ENCODE data around the gene GPATCH3.
"Not testable (repeated sequence)": the region's sequence is repeated elsewhere in the genome, so short reads cannot be mapped to it uniquely, and the experiment has no call there.

Gene GPATCH3

DNA sequence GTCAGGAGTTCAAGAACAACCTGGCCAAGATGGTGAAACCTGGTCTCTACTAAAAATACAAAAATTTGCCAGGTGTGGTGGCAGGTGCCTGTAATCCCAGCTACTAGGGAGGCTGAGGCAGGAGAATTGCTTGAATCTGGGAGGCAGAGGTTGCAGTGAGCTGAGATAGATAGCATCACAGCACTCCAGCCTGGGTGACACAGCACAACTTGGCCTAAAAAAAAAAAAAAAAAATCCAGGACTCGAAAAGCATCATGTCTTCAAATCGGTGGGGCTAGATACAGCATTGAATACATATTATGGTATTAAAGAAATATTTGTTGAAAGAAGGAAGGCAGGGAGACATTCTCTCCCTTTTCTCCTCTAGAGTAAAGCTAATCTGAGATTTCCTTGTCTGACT, 27.2 kb downstream of the GPATCH3 start:
- not testable (repeated sequence) for H3K4me1 ChIP-seq (ENCODE audit: control insufficient read depth in 2 of 2, insufficient read depth in 2 of 2, low read length in 2 of 2); H3K9ac ChIP-seq (ENCODE audit: low read depth in 1 of 2, low read length in 2 of 2); H3K27me3 ChIP-seq (ENCODE audit: control insufficient read depth in 2 of 2, insufficient read depth in 2 of 2, low read length in 2 of 2); H3K27ac ChIP-seq (ENCODE audit: low read depth in 2 of 2, low read length in 2 of 2); H3K4me3 ChIP-seq (ENCODE audit: low read length in 2 of 2); H3K9me3 ChIP-seq (ENCODE audit: control insufficient read depth in 2 of 2, low read length in 2 of 2); H3K36me3 ChIP-seq (ENCODE audit: control insufficient read depth in 2 of 2, insufficient read depth in 2 of 2, low read length in 2 of 2)

DNA sequence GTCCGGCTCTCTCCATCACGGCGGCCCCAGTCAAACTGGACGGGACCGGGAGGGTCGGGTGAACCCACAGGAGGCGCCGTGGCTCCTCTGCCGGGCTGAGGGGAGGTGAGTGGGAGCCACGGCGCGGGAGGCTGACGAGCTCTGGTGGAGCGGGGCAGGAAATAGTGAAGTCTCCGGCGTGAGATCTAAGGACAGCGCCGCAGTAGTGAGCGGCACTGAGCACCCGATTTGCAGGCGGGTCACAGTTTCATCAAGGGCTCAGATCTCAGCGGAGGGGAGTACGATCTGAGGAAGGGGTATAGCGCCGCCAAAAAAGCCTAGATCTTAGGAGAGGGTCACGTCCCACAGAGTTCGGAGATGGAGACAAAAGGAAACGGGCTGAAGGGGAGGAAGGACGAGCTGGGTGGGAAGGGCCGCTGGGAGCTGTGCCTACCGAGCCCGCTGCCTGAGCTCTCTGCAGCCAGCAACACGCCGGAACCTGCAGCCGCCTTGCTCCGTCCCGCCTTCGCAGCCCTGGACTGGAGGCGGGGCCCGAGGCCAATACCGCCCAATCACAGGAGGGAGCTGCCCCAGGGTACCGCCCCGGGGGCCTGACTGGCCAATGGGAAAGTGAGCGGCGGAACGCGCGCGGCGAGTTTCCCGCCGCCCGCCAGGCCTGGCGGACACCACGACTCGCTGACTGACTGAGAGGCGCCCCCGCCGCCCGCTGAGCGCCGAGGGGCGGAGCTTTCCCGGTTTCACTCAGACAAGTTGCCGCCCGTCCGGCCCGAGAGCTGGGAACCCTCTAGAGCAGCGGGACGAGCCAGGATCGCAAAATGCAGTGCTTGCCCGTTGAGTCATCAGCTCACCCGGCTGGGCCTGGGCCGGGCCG, 35.4 kb downstream of the GPATCH3 start:
- peak overlapping the region; percentile 95 to 97 for H3K9ac ChIP-seq (ENCODE audit: low read depth in 1 of 2, low read length in 2 of 2)
- H3K27me3 ChIP-seq (ENCODE audit: control insufficient read depth in 2 of 2, insufficient read depth in 2 of 2, low read length in 2 of 2), result no peaks in the 10 kb centered on the region
- peak overlapping the region; percentile 97 to 98 for H3K27ac ChIP-seq (ENCODE audit: low read depth in 2 of 2, low read length in 2 of 2)
- H3K36me3 ChIP-seq (ENCODE audit: control insufficient read depth in 2 of 2, insufficient read depth in 2 of 2, low read length in 2 of 2), result no peaks in the 10 kb centered on the region
- no peaks in the 10 kb centered on the region for H3K9me3 ChIP-seq (ENCODE audit: control insufficient read depth in 2 of 2, low read length in 2 of 2)
- peaks cover 11 to 21% of the 10 kb centered on the region in 2 donors for H3K4me1 ChIP-seq (ENCODE audit: control insufficient read depth in 2 of 2, insufficient read depth in 2 of 2, low read length in 2 of 2)
- H3K4me3 ChIP-seq (ENCODE audit: low read length in 2 of 2), result peak overlapping the region; percentile 85 to 87

DNA sequence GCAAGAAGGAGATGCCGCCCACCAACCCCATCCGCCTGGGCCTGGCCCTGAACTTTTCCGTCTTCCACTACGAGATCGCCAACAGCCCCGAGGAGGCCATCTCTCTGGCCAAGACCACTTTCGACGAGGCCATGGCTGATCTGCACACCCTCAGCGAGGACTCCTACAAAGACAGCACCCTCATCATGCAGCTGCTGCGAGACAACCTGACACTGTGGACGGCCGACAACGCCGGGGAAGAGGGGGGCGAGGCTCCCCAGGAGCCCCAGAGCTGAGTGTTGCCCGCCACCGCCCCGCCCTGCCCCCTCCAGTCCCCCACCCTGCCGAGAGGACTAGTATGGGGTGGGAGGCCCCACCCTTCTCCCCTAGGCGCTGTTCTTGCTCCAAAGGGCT, 36.6 kb downstream of the GPATCH3 start:
- no peaks in the 10 kb centered on the region for H3K9me3 ChIP-seq (ENCODE audit: control insufficient read depth in 2 of 2, low read length in 2 of 2)
- no peaks in the 10 kb centered on the region for H3K27me3 ChIP-seq (ENCODE audit: control insufficient read depth in 2 of 2, insufficient read depth in 2 of 2, low read length in 2 of 2)
- H3K4me3 ChIP-seq (ENCODE audit: low read length in 2 of 2), result peak overlapping the region; percentile 84 to 85
- H3K27ac ChIP-seq (ENCODE audit: low read depth in 2 of 2, low read length in 2 of 2), result peak overlapping the region; percentile 94 to 97
- H3K36me3 ChIP-seq (ENCODE audit: control insufficient read depth in 2 of 2, insufficient read depth in 2 of 2, low read length in 2 of 2), result no peaks in the 10 kb centered on the region
- peak overlapping the region; percentile 90 to 97 for H3K9ac ChIP-seq (ENCODE audit: low read depth in 1 of 2, low read length in 2 of 2)
- H3K4me1 ChIP-seq (ENCODE audit: control insufficient read depth in 2 of 2, insufficient read depth in 2 of 2, low read length in 2 of 2), result peaks cover 11 to 21% of the 10 kb centered on the region in 2 donors

DNA sequence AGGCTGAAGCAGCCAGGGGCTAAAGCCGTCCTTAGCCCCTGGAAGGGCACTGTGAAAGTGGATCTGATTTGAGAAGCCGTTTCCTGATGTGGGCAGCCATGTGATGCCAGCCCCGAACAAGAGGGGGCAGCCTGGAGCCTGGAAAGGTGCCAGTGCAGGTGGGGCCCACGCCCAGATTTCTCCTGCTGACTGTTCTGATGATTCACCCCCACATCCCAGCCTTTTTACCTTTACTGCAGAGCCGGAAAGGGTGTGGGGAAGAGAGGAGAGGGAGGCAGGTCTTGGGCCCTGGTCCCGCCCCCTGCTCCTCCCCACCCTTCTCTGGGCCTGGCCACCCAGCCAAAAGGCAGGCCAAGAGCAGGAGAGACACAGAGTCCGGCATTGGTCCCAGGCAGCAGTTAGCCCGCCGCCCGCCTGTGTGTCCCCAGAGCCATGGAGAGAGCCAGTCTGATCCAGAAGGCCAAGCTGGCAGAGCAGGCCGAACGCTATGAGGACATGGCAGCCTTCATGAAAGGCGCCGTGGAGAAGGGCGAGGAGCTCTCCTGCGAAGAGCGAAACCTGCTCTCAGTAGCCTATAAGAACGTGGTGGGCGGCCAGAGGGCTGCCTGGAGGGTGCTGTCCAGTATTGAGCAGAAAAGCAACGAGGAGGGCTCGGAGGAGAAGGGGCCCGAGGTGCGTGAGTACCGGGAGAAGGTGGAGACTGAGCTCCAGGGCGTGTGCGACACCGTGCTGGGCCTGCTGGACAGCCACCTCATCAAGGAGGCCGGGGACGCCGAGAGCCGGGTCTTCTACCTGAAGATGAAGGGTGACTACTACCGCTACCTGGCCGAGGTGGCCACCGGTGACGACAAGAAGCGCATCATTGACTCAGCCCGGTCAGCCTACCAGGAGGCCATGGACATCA, 37.2 kb downstream of the GPATCH3 start, which contains the start of gene SFN:
Gene SFN, plus strand, starts transcription at position 369 of the 904 bp plus-strand sequence. Its CDS starts 64 bp downstream, at position 433.
- peak within 1 kb of the TSS; percentile 90 to 97 for H3K9ac ChIP-seq (ENCODE audit: low read depth in 1 of 2, low read length in 2 of 2)
- H3K4me1 ChIP-seq (ENCODE audit: control insufficient read depth in 2 of 2, insufficient read depth in 2 of 2, low read length in 2 of 2), result peaks cover 11 to 21% of the 10 kb centered on the region in 2 donors
- H3K27ac ChIP-seq (ENCODE audit: low read depth in 2 of 2, low read length in 2 of 2), result peak within 1 kb of the TSS; percentile 94 to 97
- no peaks in the 10 kb centered on the region for H3K36me3 ChIP-seq (ENCODE audit: control insufficient read depth in 2 of 2, insufficient read depth in 2 of 2, low read length in 2 of 2)
- peak within 1 kb of the TSS; percentile 84 to 85 for H3K4me3 ChIP-seq (ENCODE audit: low read length in 2 of 2)
- H3K27me3 ChIP-seq (ENCODE audit: control insufficient read depth in 2 of 2, insufficient read depth in 2 of 2, low read length in 2 of 2), result no peaks in the 10 kb centered on the region
- H3K9me3 ChIP-seq (ENCODE audit: control insufficient read depth in 2 of 2, low read length in 2 of 2), result no peaks in the 10 kb centered on the region

DNA sequence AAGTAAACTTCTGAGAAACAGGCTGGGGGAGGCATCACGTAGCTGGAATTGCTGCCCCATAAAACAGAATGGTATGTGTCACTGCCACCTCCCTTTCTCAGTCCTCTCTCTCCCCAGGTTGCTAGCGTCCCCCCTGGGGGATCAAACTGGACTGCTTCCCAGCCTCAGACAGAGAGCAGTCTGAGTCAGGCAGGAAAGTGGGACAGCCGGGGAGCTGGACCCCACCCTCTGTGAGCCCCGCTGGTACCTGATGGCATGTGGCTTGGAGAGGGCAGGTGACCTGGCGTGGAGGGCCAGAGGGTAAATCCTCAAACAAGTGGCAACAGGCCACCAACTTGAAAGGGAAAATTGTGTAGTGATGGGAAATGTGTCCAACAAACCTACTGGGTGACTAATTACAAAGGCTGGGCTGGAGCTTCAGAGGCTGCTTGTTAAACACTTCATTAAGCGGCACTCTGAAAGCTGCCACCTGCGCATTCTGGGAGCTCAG, 38.3 kb downstream of the GPATCH3 start:
- Histone ChIP-seq H3K4me3 (ENCODE audit: low read length in 2 of 2) (no peak overlapping the region), H3K9ac (ENCODE audit: low read depth in 1 of 2, low read length in 2 of 2) (peak overlapping the region in 1 of 2 donors; percentile 59), H3K27ac (ENCODE audit: low read depth in 2 of 2, low read length in 2 of 2) (peak overlapping the region; percentile 84 to 94), H3K9me3 (ENCODE audit: control insufficient read depth in 2 of 2, low read length in 2 of 2) (no peaks in the 10 kb centered on the region), H3K4me1 (ENCODE audit: control insufficient read depth in 2 of 2, insufficient read depth in 2 of 2, low read length in 2 of 2) (peaks cover 11 to 21% of the 10 kb centered on the region in 2 donors), H3K36me3 (ENCODE audit: control insufficient read depth in 2 of 2, insufficient read depth in 2 of 2, low read length in 2 of 2) (peaks cover 0 to 1% of the 10 kb centered on the region in 2 donors), H3K27me3 (ENCODE audit: control insufficient read depth in 2 of 2, insufficient read depth in 2 of 2, low read length in 2 of 2) (no peaks in the 10 kb centered on the region)

DNA sequence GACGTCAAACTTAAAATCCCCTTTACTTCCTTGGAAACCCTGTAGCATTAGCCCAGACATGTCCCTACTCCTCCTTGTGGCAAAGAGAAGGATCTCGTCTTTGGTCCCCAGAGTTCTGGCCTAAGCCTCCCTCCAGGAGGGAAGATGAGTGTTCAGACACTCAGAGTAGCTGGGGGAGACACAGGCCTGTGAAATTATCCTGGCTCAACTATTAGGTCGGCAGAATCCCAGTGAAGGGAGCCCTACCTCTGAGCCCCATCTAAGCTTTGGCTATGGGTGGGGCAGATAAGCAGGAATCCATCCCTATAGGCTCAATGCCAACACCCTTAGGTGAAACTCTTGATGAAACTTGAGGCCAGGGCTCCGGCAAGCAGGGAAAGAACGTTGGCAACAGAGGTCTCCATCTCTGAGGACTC, 39.0 kb downstream of the GPATCH3 start:
- Histone ChIP-seq H3K27ac (ENCODE audit: low read depth in 2 of 2, low read length in 2 of 2) (peak overlapping the region in 1 of 2 donors; percentile 84), H3K4me1 (ENCODE audit: control insufficient read depth in 2 of 2, insufficient read depth in 2 of 2, low read length in 2 of 2) (peaks cover 11 to 21% of the 10 kb centered on the region in 2 donors), H3K9me3 (ENCODE audit: control insufficient read depth in 2 of 2, low read length in 2 of 2) (no peaks in the 10 kb centered on the region), H3K9ac (ENCODE audit: low read depth in 1 of 2, low read length in 2 of 2) (no peak overlapping the region), H3K4me3 (ENCODE audit: low read length in 2 of 2) (no peak overlapping the region), H3K36me3 (ENCODE audit: control insufficient read depth in 2 of 2, insufficient read depth in 2 of 2, low read length in 2 of 2) (peaks cover 0 to 2% of the 10 kb centered on the region in 2 donors), H3K27me3 (ENCODE audit: control insufficient read depth in 2 of 2, insufficient read depth in 2 of 2, low read length in 2 of 2) (no peaks in the 10 kb centered on the region)

DNA sequence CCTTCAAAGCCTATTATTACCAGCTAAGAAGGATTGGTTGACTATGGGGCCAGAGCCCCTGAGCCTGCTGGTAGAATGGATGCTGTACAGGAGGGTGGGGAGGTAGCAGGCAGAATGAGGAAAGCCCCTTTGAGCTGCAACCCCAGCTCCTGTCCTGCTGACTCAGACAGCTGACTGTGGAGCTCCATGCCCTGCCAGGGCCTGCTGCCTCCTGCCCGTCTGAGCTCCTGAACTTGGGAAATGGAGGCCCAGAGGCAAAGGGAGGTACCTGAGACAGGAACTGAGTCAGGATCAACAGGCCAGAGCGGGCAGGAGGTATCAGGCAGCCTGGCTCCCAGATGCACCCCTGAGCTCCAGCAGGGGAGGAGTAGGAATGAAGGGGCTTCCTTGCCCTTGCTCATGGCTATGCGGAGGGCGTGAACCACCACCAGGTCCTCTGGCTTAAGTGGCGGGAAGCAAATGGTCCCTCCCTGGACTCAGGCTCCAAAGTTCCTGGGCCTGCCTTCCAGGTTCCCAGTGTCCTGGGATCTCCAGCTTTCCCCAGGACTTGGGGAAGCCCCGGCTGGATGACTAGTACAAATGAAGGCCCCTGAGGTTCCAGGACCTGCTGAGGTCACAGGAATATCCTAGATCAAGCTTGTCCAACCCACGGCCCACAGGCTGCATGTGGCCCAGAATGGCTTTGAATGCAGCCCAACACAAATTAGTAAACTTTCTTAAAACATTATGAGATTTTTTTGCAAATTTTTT, 41.2 kb downstream of the GPATCH3 start:
- H3K4me3 ChIP-seq (ENCODE audit: low read length in 2 of 2), result no peak overlapping the region
- H3K9me3 ChIP-seq (ENCODE audit: control insufficient read depth in 2 of 2, low read length in 2 of 2), result no peaks in the 10 kb centered on the region
- no peak overlapping the region for H3K9ac ChIP-seq (ENCODE audit: low read depth in 1 of 2, low read length in 2 of 2)
- H3K27ac ChIP-seq (ENCODE audit: low read depth in 2 of 2, low read length in 2 of 2), result no peak overlapping the region
- H3K4me1 ChIP-seq (ENCODE audit: control insufficient read depth in 2 of 2, insufficient read depth in 2 of 2, low read length in 2 of 2), result peaks cover 24 to 35% of the 10 kb centered on the region in 2 donors
- peaks cover 0 to 9% of the 10 kb centered on the region in 2 donors for H3K36me3 ChIP-seq (ENCODE audit: control insufficient read depth in 2 of 2, insufficient read depth in 2 of 2, low read length in 2 of 2)
- no peaks in the 10 kb centered on the region for H3K27me3 ChIP-seq (ENCODE audit: control insufficient read depth in 2 of 2, insufficient read depth in 2 of 2, low read length in 2 of 2)

DNA sequence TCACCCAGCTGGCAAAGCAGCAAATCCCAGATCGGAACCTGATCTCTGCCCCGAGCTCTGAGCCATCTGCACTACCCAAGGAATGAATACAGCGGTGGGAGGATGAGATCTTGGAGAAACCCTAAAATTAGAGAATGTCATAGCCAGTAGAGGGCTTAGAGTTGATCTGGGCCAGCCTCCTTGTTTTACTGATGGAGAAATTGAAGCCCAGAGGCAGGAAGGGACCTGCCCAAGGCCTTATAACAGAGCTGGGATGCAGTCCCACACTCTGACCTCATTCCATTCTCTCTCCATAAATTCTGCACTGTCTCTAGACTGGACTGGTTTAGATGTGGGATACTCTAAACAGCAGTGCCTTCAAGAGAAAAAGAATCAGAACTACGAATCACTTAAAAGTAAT, 42.1 kb downstream of the GPATCH3 start:
- no peak overlapping the region for H3K9ac ChIP-seq (ENCODE audit: low read depth in 1 of 2, low read length in 2 of 2)
- no peaks in the 10 kb centered on the region for H3K27me3 ChIP-seq (ENCODE audit: control insufficient read depth in 2 of 2, insufficient read depth in 2 of 2, low read length in 2 of 2)
- H3K9me3 ChIP-seq (ENCODE audit: control insufficient read depth in 2 of 2, low read length in 2 of 2), result no peaks in the 10 kb centered on the region
- peaks cover 22 to 40% of the 10 kb centered on the region in 2 donors for H3K4me1 ChIP-seq (ENCODE audit: control insufficient read depth in 2 of 2, insufficient read depth in 2 of 2, low read length in 2 of 2)
- no peak overlapping the region for H3K4me3 ChIP-seq (ENCODE audit: low read length in 2 of 2)
- no peak overlapping the region for H3K27ac ChIP-seq (ENCODE audit: low read depth in 2 of 2, low read length in 2 of 2)
- peaks cover 7 to 15% of the 10 kb centered on the region in 2 donors for H3K36me3 ChIP-seq (ENCODE audit: control insufficient read depth in 2 of 2, insufficient read depth in 2 of 2, low read length in 2 of 2)

DNA sequence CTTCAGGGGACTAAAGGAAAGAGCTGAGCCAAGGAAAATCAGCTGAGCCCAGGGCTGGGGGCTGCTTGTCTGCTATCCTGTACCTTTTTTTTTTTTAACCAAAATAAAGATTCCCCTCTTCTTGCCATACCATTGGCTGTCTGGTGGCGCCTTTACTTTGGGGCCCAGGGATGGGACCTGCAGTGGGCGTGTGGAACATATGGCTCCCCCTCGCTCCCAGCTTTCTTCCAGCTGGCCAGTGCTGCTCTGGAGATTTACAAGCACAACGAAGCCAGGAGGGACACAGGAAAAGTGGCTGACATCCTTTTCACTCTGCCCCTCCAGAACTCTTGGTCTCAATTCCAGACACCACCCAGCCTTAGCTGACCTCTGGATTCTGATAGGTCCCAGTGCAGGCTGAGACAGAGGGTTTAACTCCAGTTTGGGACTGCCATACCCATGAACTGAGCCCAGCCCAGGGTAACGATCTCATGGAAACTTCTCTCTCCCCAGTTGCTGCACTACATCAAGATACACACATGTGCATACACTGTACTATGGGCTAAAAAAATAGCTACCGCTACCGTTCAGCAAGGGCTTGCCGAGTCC, 42.7 kb downstream of the GPATCH3 start:
- Histone ChIP-seq H3K4me1 (ENCODE audit: control insufficient read depth in 2 of 2, insufficient read depth in 2 of 2, low read length in 2 of 2) (peaks cover 21 to 41% of the 10 kb centered on the region in 2 donors), H3K27me3 (ENCODE audit: control insufficient read depth in 2 of 2, insufficient read depth in 2 of 2, low read length in 2 of 2) (no peaks in the 10 kb centered on the region), H3K9ac (ENCODE audit: low read depth in 1 of 2, low read length in 2 of 2) (no peak overlapping the region), H3K36me3 (ENCODE audit: control insufficient read depth in 2 of 2, insufficient read depth in 2 of 2, low read length in 2 of 2) (peaks cover 9 to 18% of the 10 kb centered on the region in 2 donors), H3K9me3 (ENCODE audit: control insufficient read depth in 2 of 2, low read length in 2 of 2) (no peaks in the 10 kb centered on the region), H3K27ac (ENCODE audit: low read depth in 2 of 2, low read length in 2 of 2) (no peak overlapping the region), H3K4me3 (ENCODE audit: low read length in 2 of 2) (no peak overlapping the region)

Measured in mucosa of rectum (tissue), 2 donors.